ENCODE measurements around the gene NHSL2. TPM values are rescaled to one million over a fixed set of nuclear protein-coding genes. Genes with fewer than 3 reads are reported as not detected.
A peak's percentile ranks its signal among the peaks of the same experiment; 100 is the strongest.
"Not testable (repeated sequence)": the region's sequence is repeated elsewhere in the genome, so short reads cannot be mapped to it uniquely, and the experiment has no call there.

NHSL2 gene
- total RNA-seq, result 0.07 and 0.19 TPM in 2 replicates

DNA sequence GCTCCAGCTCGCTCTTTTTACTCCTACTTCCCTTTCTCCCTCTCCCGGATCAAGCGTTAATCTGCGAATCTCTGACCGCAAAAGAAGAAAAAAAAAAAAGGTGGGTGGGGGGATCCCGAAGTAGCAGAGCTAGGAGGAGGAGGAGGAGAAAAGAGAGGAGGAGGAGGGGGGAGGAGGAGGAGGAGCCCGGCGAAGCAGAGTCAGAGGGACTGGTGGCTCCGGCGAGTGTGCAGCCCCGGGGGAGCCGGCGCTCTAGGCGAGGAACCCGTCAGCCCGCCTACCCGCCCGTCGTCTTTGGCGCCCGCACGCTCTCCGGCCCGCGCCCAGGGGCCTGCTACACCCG is at the start of gene NHSL2:
NHSL2 (plus strand) TSS at position 203 of the 343 bp plus-strand sequence.
- peak within 1 kb of the TSS; percentile 58 for H3K4me3 Mint-ChIP-seq
- intact Hi-C loops (cut with micrococcal nuclease), result no loop called here
- peak; percentile 53 for DNase-seq
- H3K9me3 Mint-ChIP-seq, result no peaks in the 10 kb centered on the region
- H3K36me3 Mint-ChIP-seq (ENCODE audit: low read depth), result no peaks in the 10 kb centered on the region
- no peaks in the 10 kb centered on the region for H3K4me1 Mint-ChIP-seq
- no peak within 1 kb of the TSS for H3K27ac Mint-ChIP-seq
- peaks cover 47% of the 10 kb centered on the region for H3K27me3 Mint-ChIP-seq

DNA sequence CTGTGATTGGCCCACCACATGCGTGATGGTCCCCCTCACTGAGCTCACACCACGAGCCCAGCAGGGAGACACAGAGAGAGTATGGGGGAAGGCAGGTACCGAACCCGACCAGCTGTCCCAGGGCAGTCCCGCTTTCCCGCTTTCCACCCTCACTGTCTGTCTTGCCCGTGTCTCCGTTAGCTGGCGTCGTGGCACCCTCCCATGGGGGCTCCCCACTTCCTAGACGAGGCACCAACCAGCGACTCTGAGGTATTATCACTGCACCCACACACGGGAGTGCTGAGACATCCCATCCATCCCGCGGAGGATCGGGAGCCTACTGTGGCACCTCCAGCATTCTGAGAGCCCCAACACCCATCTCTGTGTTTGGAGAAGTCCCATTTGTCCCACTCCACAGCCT is 43.0 kb upstream of the NHSL2 start:
- intact Hi-C loops (cut with micrococcal nuclease), result no loop called here
- H3K9me3 Mint-ChIP-seq, result no peaks in the 10 kb centered on the region
- peaks cover 9% of the 10 kb centered on the region for H3K27me3 Mint-ChIP-seq

GRCh38 chrX:71869566-71869965 is 41.1 kb upstream of the NHSL2 start:
- DNase-seq, H3K27me3 Mint-ChIP-seq, H3K9me3 Mint-ChIP-seq: not testable (repeated sequence)

More for the DNA sequence above, 43.0 kb upstream of the NHSL2 start:
- Mint-ChIP-seq H3K27ac (no peak overlapping the region), H3K36me3 (ENCODE audit: low read depth) (no peaks in the 10 kb centered on the region), H3K4me3 (no peak overlapping the region), H3K4me1 (peaks cover 5% of the 10 kb centered on the region)
- DNase-seq, result no peak

DNA sequence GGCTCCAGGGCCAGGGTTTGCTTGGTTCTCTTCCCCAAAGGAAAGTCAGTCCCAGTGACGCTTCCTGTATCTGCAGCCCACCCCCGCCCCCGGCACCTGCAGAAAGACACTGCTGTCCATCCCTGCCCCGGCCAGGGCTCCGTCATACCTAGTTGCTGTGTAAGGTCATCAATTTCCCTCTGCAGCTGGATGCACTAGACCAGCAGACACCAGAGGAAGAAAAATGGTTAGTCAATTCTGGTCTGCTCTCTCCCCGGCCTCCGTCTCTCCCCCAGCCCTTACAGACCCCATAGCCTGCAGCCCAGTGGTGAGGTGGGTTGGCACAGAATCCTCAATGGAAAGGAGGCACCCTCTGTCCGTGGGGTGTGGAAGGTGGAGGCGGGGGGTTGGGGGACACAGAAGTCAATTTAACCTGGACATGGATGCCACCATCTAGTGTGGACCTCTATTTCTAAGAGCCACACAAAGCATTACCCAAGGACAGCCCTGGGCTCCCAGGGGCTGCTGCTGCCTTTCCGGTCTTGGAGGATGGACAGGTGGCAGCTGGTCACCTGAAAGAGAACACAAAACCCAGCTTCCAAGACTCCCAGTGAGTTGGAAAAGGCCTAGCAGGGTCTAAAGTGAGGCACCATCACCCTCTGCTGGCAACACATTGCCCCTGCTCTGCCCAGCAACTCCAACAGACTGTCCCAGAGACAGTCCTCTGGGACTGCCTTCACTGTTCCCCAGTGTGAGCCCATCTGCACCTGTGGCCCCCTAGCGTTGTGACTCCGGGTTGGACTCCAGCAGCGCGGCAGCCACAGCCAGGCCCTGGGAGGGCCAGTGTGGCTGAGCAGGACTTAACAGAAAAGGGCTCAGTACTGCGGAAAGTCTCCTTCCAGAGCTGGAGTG is 40.2 kb upstream of the NHSL2 start:
- no peaks in the 10 kb centered on the region for H3K9me3 Mint-ChIP-seq
- no peak for DNase-seq
- peaks cover 5% of the 10 kb centered on the region for H3K4me1 Mint-ChIP-seq
- H3K4me3 Mint-ChIP-seq, result no peak overlapping the region
- intact Hi-C loops (cut with micrococcal nuclease), result no loop called here
- no peak overlapping the region for H3K27ac Mint-ChIP-seq
- H3K27me3 Mint-ChIP-seq, result peaks cover 2% of the 10 kb centered on the region
- no peaks in the 10 kb centered on the region for H3K36me3 Mint-ChIP-seq (ENCODE audit: low read depth)

More at GRCh38 chrX:71869566-71869965, 41.1 kb upstream of the NHSL2 start:
- H3K4me1 Mint-ChIP-seq; intact Hi-C loops (cut with micrococcal nuclease); H3K4me3 Mint-ChIP-seq; H3K36me3 Mint-ChIP-seq (ENCODE audit: low read depth); H3K27ac Mint-ChIP-seq: not testable (repeated sequence)

GRCh38 chrX:71871367-71871766 is 39.3 kb upstream of the NHSL2 start:
- no peaks in the 10 kb centered on the region for H3K36me3 Mint-ChIP-seq (ENCODE audit: low read depth)
- peaks cover under 1% of the 10 kb centered on the region for H3K27me3 Mint-ChIP-seq
- H3K27ac Mint-ChIP-seq, result no peak overlapping the region
- H3K4me1 Mint-ChIP-seq, result peaks cover 5% of the 10 kb centered on the region
- intact Hi-C loops (cut with micrococcal nuclease), result no loop called here
- H3K9me3 Mint-ChIP-seq, result no peaks in the 10 kb centered on the region
- no peak for DNase-seq
- H3K4me3 Mint-ChIP-seq, result no peak overlapping the region

DNA sequence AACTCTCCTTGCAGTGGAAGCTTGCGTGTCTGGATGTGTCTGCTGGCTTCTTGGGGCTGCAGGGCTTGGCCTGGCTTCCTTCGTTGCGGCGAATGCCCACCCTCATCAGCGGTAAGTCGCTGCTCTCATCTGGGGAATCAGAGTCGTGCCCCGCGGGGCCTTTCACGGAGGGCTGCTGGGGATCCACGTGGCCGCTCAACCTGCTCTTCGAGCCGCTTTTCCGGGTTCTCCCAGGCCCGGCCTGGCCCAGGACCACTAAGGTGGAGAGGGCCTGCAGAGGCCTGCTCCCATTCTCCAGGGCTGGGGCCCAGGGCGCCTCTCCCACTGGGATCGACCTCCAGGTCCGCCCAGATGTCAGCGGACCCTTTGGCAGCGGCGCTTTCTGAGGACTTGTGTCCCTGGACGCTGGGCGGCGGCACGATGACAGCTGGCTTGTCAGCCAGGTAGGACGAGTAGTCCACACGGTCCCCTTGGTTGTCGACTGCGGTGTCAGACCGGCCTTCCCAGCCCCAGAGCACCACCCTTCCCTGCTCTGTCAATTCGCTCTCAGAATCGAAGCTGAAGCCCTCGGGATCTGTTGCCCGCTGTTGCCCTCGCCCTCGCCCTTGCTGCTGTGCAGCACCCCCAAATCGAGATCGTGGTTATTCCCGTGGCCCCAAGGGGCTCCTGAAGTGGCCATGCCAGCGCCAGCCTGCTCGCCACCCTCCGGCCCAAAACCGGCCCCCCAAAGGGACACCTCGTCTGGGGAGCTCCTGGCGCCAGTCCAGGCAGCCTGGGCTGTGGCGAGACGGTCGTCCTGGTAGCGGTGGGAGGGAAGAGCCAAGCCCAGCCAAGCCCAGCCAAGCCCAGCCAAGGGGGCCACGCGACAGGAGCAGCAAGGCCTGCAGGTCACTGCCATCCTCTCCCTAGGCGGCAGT is 37.8 kb upstream of the NHSL2 start:
- no peaks in the 10 kb centered on the region for H3K9me3 Mint-ChIP-seq
- H3K27me3 Mint-ChIP-seq, result no peaks in the 10 kb centered on the region
- intact Hi-C loops (cut with micrococcal nuclease), result no loop called here
- peaks cover 5% of the 10 kb centered on the region for H3K4me1 Mint-ChIP-seq
- no peak for DNase-seq
- no peak overlapping the region for H3K27ac Mint-ChIP-seq
- no peak overlapping the region for H3K4me3 Mint-ChIP-seq
- H3K36me3 Mint-ChIP-seq (ENCODE audit: low read depth), result no peaks in the 10 kb centered on the region

DNA sequence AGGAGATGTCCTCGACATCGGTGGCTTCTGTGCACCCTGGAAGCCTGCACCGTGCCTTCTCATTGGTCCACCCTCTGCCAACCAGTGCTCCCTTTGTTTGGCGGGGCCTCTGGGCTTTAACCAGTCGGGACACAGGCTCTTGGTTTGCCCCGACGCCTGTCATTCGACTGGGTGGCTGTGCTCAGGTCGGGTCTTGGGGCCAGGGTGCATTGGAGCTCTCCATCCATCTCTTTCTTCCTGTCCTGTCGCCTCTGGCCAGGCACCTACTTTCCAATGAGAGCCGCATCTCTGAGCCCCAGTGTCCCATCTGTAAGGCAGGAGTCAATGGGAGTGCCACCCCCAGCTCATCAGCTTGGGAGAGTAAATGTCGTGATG is 37.2 kb upstream of the NHSL2 start:
- peaks cover 3% of the 10 kb centered on the region for H3K27me3 Mint-ChIP-seq
- DNase-seq, result no peak
- no peaks in the 10 kb centered on the region for H3K36me3 Mint-ChIP-seq (ENCODE audit: low read depth)
- H3K9me3 Mint-ChIP-seq, result no peaks in the 10 kb centered on the region
- no peak overlapping the region for H3K4me3 Mint-ChIP-seq
- intact Hi-C loops (cut with micrococcal nuclease), result no loop called here
- H3K4me1 Mint-ChIP-seq, result peaks cover 5% of the 10 kb centered on the region
- no peak overlapping the region for H3K27ac Mint-ChIP-seq

GRCh38 chrX:71876841-71877240 is 33.8 kb upstream of the NHSL2 start:
- H3K27me3 Mint-ChIP-seq; DNase-seq; H3K4me1 Mint-ChIP-seq; H3K36me3 Mint-ChIP-seq (ENCODE audit: low read depth); intact Hi-C loops (cut with micrococcal nuclease); H3K27ac Mint-ChIP-seq; H3K9me3 Mint-ChIP-seq; H3K4me3 Mint-ChIP-seq: not testable (repeated sequence)

GRCh38 chrX:71885099-71885498 is 25.5 kb upstream of the NHSL2 start:
- H3K36me3 Mint-ChIP-seq (ENCODE audit: low read depth), result no peaks in the 10 kb centered on the region
- no peaks in the 10 kb centered on the region for H3K4me1 Mint-ChIP-seq
- H3K27me3 Mint-ChIP-seq, result peaks cover 4% of the 10 kb centered on the region
- intact Hi-C loops (cut with micrococcal nuclease), result no loop called here
- no peak overlapping the region for H3K4me3 Mint-ChIP-seq
- H3K9me3 Mint-ChIP-seq, result peaks cover 4% of the 10 kb centered on the region
- no peak for DNase-seq
- no peak overlapping the region for H3K27ac Mint-ChIP-seq

GRCh38 chrX:71895607-71896006 is 15.0 kb upstream of the NHSL2 start:
- Mint-ChIP-seq H3K4me1 (peaks cover 3% of the 10 kb centered on the region), H3K4me3 (no peak overlapping the region), H3K27me3 (peaks cover 7% of the 10 kb centered on the region), H3K27ac (no peak overlapping the region), H3K36me3 (ENCODE audit: low read depth) (no peaks in the 10 kb centered on the region), H3K9me3 (no peaks in the 10 kb centered on the region)
- intact Hi-C loops (cut with micrococcal nuclease), result no loop called here
- no peak for DNase-seq

DNA sequence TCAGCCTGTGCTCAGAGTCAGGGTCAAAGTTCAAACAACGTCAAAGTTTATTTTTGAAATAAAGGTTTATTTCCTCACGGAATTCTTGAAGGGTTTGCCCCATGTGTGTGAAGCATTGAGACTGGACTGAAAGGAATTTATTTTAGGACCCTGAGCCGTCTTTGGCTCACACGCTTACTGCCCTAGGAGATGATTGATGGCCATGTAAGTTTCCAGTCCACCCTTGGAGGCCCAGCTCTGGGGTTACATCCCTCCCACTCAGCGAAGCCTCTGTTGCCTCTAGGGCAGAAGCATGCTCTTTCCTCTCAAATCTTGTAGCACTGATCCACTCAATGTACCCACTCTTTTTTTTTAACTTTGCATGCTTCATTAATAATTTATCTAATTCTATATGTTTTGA is 4.5 kb upstream of the NHSL2 start:
- Mint-ChIP-seq H3K4me1 (no peaks in the 10 kb centered on the region), H3K27me3 (peaks cover 23% of the 10 kb centered on the region), H3K4me3 (no peak overlapping the region), H3K36me3 (ENCODE audit: low read depth) (no peaks in the 10 kb centered on the region), H3K27ac (no peak overlapping the region), H3K9me3 (no peaks in the 10 kb centered on the region)
- DNase-seq, result no peak
- intact Hi-C loops (cut with micrococcal nuclease), result no loop called here

DNA sequence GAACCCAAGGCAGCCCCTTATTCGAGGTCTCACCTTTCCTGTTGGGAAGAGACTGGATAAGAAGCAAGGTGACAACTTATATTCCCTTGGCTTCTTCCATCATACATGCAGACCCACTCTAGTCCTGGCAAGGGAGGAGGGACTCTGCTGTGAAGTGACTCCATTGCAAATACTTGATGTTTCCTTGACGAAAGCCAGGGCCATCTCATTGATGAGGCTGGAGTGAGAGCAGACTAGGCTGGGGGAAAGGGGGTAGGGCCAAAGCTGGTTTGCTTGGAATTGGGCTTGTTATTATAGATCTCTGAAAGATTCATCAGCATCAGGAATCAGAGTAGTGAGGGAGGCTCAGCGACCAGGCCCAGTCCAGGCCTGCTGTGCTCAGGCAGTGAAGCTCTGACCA is 2.3 kb upstream of the NHSL2 start:
- intact Hi-C loops (cut with micrococcal nuclease), result no loop called here
- no peak overlapping the region for H3K4me3 Mint-ChIP-seq
- H3K27me3 Mint-ChIP-seq, result peaks cover 36% of the 10 kb centered on the region
- no peak overlapping the region for H3K27ac Mint-ChIP-seq
- no peaks in the 10 kb centered on the region for H3K36me3 Mint-ChIP-seq (ENCODE audit: low read depth)
- no peaks in the 10 kb centered on the region for H3K4me1 Mint-ChIP-seq
- no peaks in the 10 kb centered on the region for H3K9me3 Mint-ChIP-seq
- no peak for DNase-seq

DNA sequence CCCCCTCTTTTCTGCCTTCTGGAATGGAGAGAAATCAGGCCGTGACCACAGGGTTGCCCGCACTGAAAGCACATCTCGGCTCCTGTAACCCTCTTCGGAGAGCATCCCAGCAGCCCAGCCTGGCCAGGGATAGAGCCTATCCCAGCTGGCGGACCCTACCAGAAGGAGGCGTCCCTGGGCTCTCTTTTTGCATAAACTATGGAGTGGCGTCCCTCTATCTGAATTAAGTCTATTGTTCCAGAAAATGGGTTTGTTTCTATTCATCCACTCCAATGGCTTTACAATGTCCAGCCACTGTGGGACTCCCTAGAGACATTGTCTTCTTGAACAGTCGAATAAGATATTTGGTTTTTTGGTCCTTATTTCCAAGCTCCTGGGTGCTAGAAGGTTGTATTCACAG is 689 bp upstream of the NHSL2 start:
- Mint-ChIP-seq H3K4me1 (no peaks in the 10 kb centered on the region), H3K27me3 (peaks cover 44% of the 10 kb centered on the region), H3K36me3 (ENCODE audit: low read depth) (no peaks in the 10 kb centered on the region), H3K27ac (no peak overlapping the region), H3K4me3 (no peak overlapping the region), H3K9me3 (no peaks in the 10 kb centered on the region)
- intact Hi-C loops (cut with micrococcal nuclease), result no loop called here
- no peak for DNase-seq

GRCh38 chrX:71910986-71911730 is 513 bp downstream of the NHSL2 start:
- Mint-ChIP-seq H3K4me3 (no peak overlapping the region), H3K9me3 (no peaks in the 10 kb centered on the region), H3K27me3 (peaks cover 47% of the 10 kb centered on the region), H3K36me3 (ENCODE audit: low read depth) (no peaks in the 10 kb centered on the region), H3K27ac (no peak overlapping the region), H3K4me1 (no peaks in the 10 kb centered on the region)
- intact Hi-C loops (cut with micrococcal nuclease), result no loop called here
- DNase-seq, result peak; percentile 62

All from activated CD4-positive, alpha-beta T cell treated with anti-CD3 and anti-CD28 coated beads, Interleukin-2, amount 10 ng/mL, durations not matched to agents 24 days and 14 days (primary cell).